ENCODE results near the gene SCAMP4. TPM values are rescaled to one million over a fixed set of nuclear protein-coding genes. Genes with fewer than 3 reads are reported as not detected.

SCAMP4 gene
- polyA plus RNA-seq, 1 donor from 2014 or later = 12.7 TPM

DNA sequence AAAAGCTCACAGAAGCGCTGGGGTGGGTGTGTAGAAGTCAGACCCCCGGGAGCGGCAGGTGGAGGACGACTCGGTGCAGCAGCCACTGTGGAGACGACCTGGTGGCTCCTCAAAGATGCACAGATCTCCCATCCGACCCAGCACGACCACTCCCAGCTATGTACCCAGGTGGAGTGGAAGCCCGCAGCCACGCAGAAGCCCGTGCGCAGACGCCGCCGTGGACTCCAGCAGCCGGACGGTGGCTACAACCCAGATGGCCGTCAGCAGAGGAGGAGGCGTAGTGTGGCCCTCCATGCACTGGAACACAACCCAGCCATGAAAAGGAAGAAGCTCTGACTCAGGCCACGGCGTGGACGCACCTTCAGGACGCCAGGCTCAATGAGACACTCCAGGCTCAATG is 57.5 kb downstream of the SCAMP4 start:
- Histone ChIP-seq H3K9me3 (ENCODE audit: low read length) (no peaks in the 10 kb centered on the region), H3K79me2 (replicated peaks; ENCODE audit: insufficient read depth, low read length) (peaks cover 8% of the 10 kb centered on the region), H3K9me2 (ENCODE audit: insufficient read depth, low read length) (no peaks in the 10 kb centered on the region), H3K27ac (ENCODE audit: low read length) (no peak overlapping the region), H3K36me3 (ENCODE audit: insufficient read depth, low read length) (no peaks in the 10 kb centered on the region), H2AFZ (ENCODE audit: low read depth, low read length) (no peak overlapping the region), H3F3A (ENCODE audit: insufficient read depth, low read length, poor library complexity, severe bottlenecking) (no peaks in the 10 kb centered on the region), H3K9ac (ENCODE audit: low read length) (no peak overlapping the region), H3K4me3 (ENCODE audit: low read length) (no peak overlapping the region), H4K20me1 (ENCODE audit: insufficient read depth) (no peaks in the 10 kb centered on the region), H3K27me3 (ENCODE audit: insufficient read depth, low read depth, low read length) (no peaks in the 10 kb centered on the region), H3K4me2 (ENCODE audit: low read length) (no peak overlapping the region)
- TF ChIP-seq MXI1 (conservative IDR thresholded peaks at IDR 0.05; ENCODE audit: poor library complexity, severe bottlenecking) (no peak), POLR2AphosphoS5 (IDR thresholded peaks at IDR 0.05) (no peak), EP300 (conservative IDR thresholded peaks at IDR 0.05; ENCODE audit: poor library complexity, severe bottlenecking) (no peak), SMC3 (conservative IDR thresholded peaks at IDR 0.05; ENCODE audit: poor library complexity) (no peak)

DNA sequence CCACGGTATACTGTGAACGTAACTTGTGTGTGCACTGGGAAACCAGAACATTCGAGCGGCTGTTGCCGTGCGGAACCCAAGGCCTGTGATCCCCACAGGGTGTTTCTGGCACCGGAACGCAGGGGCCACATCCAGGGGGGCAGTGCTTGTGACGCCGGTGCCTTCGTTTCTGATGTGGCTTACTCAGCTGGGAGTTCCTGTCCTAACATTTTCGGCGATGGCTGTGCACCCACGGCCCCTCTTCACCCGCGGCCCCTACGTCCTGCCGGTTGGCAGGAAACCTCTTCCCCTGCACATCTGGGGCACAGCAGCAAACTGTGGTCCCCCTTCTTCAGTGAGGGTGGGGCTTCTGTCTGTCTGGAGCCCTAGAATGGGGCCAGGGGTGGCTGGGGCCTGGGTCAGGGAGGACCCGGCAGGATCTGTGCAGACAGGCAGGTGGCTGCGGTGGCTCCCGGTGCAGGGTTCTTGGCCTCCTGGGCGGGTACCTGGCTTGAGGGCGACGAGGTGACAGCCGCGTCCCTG is 61.9 kb downstream of the SCAMP4 start:
- TF ChIP-seq EZH2 (IDR thresholded peaks at IDR 0.05; ENCODE audit: borderline replicate concordance, insufficient read depth, low read length, poor library complexity, severe bottlenecking) = no peak
- TF ChIP-seq, protein P1, sequence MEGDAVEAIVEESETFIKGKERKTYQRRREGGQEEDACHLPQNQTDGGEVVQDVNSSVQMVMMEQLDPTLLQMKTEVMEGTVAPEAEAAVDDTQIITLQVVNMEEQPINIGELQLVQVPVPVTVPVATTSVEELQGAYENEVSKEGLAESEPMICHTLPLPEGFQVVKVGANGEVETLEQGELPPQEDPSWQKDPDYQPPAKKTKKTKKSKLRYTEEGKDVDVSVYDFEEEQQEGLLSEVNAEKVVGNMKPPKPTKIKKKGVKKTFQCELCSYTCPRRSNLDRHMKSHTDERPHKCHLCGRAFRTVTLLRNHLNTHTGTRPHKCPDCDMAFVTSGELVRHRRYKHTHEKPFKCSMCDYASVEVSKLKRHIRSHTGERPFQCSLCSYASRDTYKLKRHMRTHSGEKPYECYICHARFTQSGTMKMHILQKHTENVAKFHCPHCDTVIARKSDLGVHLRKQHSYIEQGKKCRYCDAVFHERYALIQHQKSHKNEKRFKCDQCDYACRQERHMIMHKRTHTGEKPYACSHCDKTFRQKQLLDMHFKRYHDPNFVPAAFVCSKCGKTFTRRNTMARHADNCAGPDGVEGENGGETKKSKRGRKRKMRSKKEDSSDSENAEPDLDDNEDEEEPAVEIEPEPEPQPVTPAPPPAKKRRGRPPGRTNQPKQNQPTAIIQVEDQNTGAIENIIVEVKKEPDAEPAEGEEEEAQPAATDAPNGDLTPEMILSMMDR (IDR thresholded peaks at IDR 0.05; ENCODE audit: poor library complexity, severe bottlenecking) = no peak
- no peak for TF ChIP-seq POLR2AphosphoS5 (IDR thresholded peaks at IDR 0.05)
- no peak for TF ChIP-seq MXI1 (conservative IDR thresholded peaks at IDR 0.05; ENCODE audit: poor library complexity, severe bottlenecking)
- TF ChIP-seq TAF1 (IDR thresholded peaks at IDR 0.05; ENCODE audit: low read depth) = no peak
- TF ChIP-seq RAD21 (conservative IDR thresholded peaks at IDR 0.05) = no peak
- no peak for TF ChIP-seq SMC3 (conservative IDR thresholded peaks at IDR 0.05; ENCODE audit: poor library complexity)
- no peak for TF ChIP-seq EP300 (conservative IDR thresholded peaks at IDR 0.05; ENCODE audit: poor library complexity, severe bottlenecking)
- Histone ChIP-seq H3K9ac (ENCODE audit: low read length) (no peak overlapping the region), H3K27ac (ENCODE audit: low read length) (no peak overlapping the region), H3K9me2 (ENCODE audit: insufficient read depth, low read length) (no peaks in the 10 kb centered on the region), H3K4me2 (ENCODE audit: low read length) (no peak overlapping the region), H3K4me3 (ENCODE audit: low read length) (no peak overlapping the region), H2AFZ (ENCODE audit: low read depth, low read length) (no peak overlapping the region), H3K36me3 (ENCODE audit: insufficient read depth, low read length) (no peaks in the 10 kb centered on the region), H3F3A (ENCODE audit: insufficient read depth, low read length, poor library complexity, severe bottlenecking) (no peaks in the 10 kb centered on the region), H3K79me2 (replicated peaks; ENCODE audit: insufficient read depth, low read length) (peaks cover 4% of the 10 kb centered on the region), H3K9me3 (ENCODE audit: low read length) (no peaks in the 10 kb centered on the region), H4K20me1 (ENCODE audit: insufficient read depth) (no peaks in the 10 kb centered on the region), H3K27me3 (ENCODE audit: insufficient read depth, low read depth, low read length) (no peaks in the 10 kb centered on the region)

DNA sequence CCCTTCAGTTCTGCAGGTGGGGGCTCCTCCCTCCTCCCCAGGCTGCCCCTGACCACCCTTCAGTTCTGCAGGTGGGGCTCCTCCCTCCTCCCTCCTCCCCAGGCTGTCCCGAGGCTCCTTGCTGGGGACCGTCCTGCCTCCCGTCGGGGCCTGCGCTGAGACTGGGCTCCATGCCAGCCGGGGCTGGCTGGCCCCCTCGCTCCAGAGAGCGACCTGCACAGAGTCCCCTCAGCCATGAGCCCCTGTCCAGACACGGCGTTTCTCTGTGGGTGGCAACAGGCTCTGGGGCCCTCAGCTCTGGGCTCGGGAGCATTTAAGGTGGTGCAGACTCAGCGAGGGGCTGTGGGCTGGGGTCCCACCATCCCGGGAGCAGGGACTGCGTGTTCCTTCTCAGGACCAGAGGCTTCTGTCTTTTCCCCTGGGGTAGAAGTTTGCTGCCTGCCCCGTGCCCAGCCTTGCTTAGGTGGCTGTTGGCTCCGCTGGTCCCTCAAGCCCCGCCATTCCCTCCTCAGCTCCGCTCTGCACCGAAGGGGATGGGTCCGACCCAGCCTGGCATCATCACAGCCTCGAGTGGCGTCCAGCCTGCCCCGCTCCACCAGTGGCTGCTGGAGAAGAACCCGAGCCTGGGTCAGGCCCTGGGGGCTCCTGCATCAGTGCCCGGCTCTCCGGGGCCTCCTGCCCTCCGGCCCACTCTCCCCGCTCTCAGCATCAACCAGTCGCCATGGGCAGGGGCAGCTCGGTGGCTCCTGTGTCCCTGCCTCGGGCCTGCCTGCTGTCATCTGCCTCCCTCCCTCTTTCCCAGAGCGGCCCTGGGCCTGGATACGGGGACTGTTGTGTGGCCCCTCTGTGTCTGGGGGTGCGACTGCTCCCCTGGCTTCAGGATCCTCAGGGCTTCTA is 63.3 kb downstream of the SCAMP4 start:
- peaks cover 7% of the 10 kb centered on the region for H3K79me2 ChIP-seq (replicated peaks; ENCODE audit: insufficient read depth, low read length)
- H3K4me2 ChIP-seq (ENCODE audit: low read length) = no peak overlapping the region
- no peaks in the 10 kb centered on the region for H4K20me1 ChIP-seq (ENCODE audit: insufficient read depth)
- no peaks in the 10 kb centered on the region for H3K9me3 ChIP-seq (ENCODE audit: low read length)
- H3K9me2 ChIP-seq (ENCODE audit: insufficient read depth, low read length) = no peaks in the 10 kb centered on the region
- no peaks in the 10 kb centered on the region for H3K27me3 ChIP-seq (ENCODE audit: insufficient read depth, low read depth, low read length)
- no peak overlapping the region for H3K9ac ChIP-seq (ENCODE audit: low read length)
- no peak overlapping the region for H3K27ac ChIP-seq (ENCODE audit: low read length)
- no peaks in the 10 kb centered on the region for H3K36me3 ChIP-seq (ENCODE audit: insufficient read depth, low read length)
- no peaks in the 10 kb centered on the region for H3F3A ChIP-seq (ENCODE audit: insufficient read depth, low read length, poor library complexity, severe bottlenecking)
- TF ChIP-seq EP300 (conservative IDR thresholded peaks at IDR 0.05; ENCODE audit: poor library complexity, severe bottlenecking) (no peak), SMC3 (conservative IDR thresholded peaks at IDR 0.05; ENCODE audit: poor library complexity) (no peak), POLR2AphosphoS5 (IDR thresholded peaks at IDR 0.05) (no peak), EZH2 (IDR thresholded peaks at IDR 0.05; ENCODE audit: borderline replicate concordance, insufficient read depth, low read length, poor library complexity, severe bottlenecking) (no peak), RAD21 (conservative IDR thresholded peaks at IDR 0.05) (no peak), MXI1 (conservative IDR thresholded peaks at IDR 0.05; ENCODE audit: poor library complexity, severe bottlenecking) (no peak), TAF1 (IDR thresholded peaks at IDR 0.05; ENCODE audit: low read depth) (no peak)
- TF ChIP-seq, protein P1 (IDR thresholded peaks at IDR 0.05; ENCODE audit: poor library complexity, severe bottlenecking) = no peak
- TF ChIP-seq, protein P2, sequence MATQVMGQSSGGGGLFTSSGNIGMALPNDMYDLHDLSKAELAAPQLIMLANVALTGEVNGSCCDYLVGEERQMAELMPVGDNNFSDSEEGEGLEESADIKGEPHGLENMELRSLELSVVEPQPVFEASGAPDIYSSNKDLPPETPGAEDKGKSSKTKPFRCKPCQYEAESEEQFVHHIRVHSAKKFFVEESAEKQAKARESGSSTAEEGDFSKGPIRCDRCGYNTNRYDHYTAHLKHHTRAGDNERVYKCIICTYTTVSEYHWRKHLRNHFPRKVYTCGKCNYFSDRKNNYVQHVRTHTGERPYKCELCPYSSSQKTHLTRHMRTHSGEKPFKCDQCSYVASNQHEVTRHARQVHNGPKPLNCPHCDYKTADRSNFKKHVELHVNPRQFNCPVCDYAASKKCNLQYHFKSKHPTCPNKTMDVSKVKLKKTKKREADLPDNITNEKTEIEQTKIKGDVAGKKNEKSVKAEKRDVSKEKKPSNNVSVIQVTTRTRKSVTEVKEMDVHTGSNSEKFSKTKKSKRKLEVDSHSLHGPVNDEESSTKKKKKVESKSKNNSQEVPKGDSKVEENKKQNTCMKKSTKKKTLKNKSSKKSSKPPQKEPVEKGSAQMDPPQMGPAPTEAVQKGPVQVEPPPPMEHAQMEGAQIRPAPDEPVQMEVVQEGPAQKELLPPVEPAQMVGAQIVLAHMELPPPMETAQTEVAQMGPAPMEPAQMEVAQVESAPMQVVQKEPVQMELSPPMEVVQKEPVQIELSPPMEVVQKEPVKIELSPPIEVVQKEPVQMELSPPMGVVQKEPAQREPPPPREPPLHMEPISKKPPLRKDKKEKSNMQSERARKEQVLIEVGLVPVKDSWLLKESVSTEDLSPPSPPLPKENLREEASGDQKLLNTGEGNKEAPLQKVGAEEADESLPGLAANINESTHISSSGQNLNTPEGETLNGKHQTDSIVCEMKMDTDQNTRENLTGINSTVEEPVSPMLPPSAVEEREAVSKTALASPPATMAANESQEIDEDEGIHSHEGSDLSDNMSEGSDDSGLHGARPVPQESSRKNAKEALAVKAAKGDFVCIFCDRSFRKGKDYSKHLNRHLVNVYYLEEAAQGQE (IDR thresholded peaks at IDR 0.05; ENCODE audit: borderline replicate concordance) = no peak
- no peak overlapping the region for H2AFZ ChIP-seq (ENCODE audit: low read depth, low read length)
- no peak overlapping the region for H3K4me3 ChIP-seq (ENCODE audit: low read length)
